ENCODE results near the gene SNX32. TPM values are rescaled to one million over a fixed set of nuclear protein-coding genes. Genes with fewer than 3 reads are reported as not detected.
A peak's percentile ranks its signal among the peaks of the same experiment; 100 is the strongest.
"Not testable (repeated sequence)": the region's sequence is repeated elsewhere in the genome, so short reads cannot be mapped to it uniquely, and the experiment has no call there.

The SNX32 gene
- total RNA-seq, 3 donors from 2014 or later = 0.15 to 2.3 (median 0.48) TPM

DNA sequence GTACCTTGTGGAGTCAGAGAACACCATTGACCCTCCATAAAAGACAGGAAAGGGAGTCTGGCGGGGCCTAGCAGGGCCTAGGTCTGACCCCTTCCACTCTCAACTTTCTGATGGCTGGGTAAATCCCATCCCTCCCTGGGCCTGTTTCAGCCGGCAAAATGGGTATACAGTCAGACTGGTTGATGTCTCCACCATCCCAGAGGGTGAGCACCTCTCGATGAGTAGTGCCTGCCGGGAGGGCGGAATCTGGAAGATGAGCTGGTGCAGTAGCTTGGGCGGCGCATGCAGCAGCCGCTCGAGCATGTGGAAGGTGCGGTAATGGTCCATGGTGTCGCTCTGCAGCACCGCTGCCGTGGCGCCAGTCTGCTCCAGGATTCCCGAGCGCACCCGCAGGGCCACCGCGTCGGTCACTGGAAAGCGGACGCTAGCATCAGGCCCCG lies 54.0 kb downstream of the SNX32 start:
- intact Hi-C loops (cut with DNase I; ENCODE audit: low total_unique reads) = loop anchor here (10.0 kb wide), 1 partner anchor 77 kb away; the partner anchor contains the start of gene SART1
- Histone ChIP-seq H3K4me3 (peak overlapping the region; percentile 66 to 92 (median 81)), H3K27ac (peak overlapping the region; percentile 94 to 99), H3K9me3 (no peaks in the 10 kb centered on the region), H3K4me1 (peaks cover 16 to 23% of the 10 kb centered on the region in 2 donors), H3K36me3 (no peaks in the 10 kb centered on the region), H3K27me3 (no peaks in the 10 kb centered on the region)
- no peak for TF ChIP-seq POLR2A (IDR thresholded peaks at IDR 0.05)
- no peak for TF ChIP-seq POLR2AphosphoS5 (IDR thresholded peaks at IDR 0.05)
- no peak for DNase-seq (ENCODE audit: low spot score in 2 of 2)

DNA sequence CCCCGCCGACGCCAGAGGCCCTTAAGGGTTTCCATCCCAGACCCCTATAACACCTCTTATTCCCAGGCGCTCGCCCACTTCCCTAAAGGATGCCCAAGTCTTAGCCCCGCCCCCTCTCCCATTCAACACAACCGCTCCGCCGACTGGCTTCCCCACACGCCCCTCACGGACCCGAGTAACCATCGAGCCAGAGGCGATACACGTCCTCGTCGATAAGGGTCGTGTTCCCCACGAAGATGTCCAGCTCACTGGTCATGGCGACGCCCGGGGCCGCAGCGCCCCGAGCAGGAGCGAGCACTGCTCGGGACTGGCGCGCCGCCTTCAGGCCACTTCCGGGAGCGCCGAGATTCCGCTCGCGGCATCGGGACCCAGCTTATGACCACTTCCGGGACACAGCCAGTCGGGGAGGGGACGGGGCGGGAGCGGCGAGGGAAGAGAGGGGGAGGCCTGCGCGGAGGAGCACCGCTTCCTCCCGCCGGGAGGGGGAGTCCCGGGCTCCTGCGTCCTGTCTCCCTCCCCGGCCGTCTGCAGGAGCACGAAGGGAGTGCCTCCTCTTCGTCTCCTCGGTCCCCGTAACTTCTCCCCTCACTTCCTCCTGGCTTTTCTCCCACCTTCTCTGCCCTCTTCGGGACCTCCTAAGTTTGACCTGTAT lies 54.5 kb downstream of the SNX32 start, which contains the start of gene FIBP:
Gene FIBP, minus strand, starts transcription at position 309 of the 652 bp plus-strand sequence. Its CDS starts 53 bp downstream, at position 256.
- H3K36me3 ChIP-seq = no peaks in the 10 kb centered on the region
- peak; percentile 97 to 99 for DNase-seq (ENCODE audit: low spot score in 2 of 2)
- intact Hi-C loops (cut with DNase I; ENCODE audit: low total_unique reads) = loop anchor here (10.0 kb wide), 1 partner anchor 77 kb away; the partner anchor contains the start of gene SART1
- TF ChIP-seq POLR2AphosphoS5 (IDR thresholded peaks at IDR 0.05) (peak; percentile 84 to 92 (median 92)), POLR2A (IDR thresholded peaks at IDR 0.05) (peak; percentile 53)
- TF ChIP-seq, protein P1, sequence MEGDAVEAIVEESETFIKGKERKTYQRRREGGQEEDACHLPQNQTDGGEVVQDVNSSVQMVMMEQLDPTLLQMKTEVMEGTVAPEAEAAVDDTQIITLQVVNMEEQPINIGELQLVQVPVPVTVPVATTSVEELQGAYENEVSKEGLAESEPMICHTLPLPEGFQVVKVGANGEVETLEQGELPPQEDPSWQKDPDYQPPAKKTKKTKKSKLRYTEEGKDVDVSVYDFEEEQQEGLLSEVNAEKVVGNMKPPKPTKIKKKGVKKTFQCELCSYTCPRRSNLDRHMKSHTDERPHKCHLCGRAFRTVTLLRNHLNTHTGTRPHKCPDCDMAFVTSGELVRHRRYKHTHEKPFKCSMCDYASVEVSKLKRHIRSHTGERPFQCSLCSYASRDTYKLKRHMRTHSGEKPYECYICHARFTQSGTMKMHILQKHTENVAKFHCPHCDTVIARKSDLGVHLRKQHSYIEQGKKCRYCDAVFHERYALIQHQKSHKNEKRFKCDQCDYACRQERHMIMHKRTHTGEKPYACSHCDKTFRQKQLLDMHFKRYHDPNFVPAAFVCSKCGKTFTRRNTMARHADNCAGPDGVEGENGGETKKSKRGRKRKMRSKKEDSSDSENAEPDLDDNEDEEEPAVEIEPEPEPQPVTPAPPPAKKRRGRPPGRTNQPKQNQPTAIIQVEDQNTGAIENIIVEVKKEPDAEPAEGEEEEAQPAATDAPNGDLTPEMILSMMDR (IDR thresholded peaks at IDR 0.05) = peak; percentile 93 to 98 (median 95)
- no peaks in the 10 kb centered on the region for H3K9me3 ChIP-seq
- H3K27me3 ChIP-seq = no peaks in the 10 kb centered on the region
- peaks cover 21 to 23% of the 10 kb centered on the region in 2 donors for H3K4me1 ChIP-seq
- H3K4me3 ChIP-seq = peak within 1 kb of the TSS; percentile 66 to 92 (median 81)
- H3K27ac ChIP-seq = peak within 1 kb of the TSS; percentile 94 to 99

DNA sequence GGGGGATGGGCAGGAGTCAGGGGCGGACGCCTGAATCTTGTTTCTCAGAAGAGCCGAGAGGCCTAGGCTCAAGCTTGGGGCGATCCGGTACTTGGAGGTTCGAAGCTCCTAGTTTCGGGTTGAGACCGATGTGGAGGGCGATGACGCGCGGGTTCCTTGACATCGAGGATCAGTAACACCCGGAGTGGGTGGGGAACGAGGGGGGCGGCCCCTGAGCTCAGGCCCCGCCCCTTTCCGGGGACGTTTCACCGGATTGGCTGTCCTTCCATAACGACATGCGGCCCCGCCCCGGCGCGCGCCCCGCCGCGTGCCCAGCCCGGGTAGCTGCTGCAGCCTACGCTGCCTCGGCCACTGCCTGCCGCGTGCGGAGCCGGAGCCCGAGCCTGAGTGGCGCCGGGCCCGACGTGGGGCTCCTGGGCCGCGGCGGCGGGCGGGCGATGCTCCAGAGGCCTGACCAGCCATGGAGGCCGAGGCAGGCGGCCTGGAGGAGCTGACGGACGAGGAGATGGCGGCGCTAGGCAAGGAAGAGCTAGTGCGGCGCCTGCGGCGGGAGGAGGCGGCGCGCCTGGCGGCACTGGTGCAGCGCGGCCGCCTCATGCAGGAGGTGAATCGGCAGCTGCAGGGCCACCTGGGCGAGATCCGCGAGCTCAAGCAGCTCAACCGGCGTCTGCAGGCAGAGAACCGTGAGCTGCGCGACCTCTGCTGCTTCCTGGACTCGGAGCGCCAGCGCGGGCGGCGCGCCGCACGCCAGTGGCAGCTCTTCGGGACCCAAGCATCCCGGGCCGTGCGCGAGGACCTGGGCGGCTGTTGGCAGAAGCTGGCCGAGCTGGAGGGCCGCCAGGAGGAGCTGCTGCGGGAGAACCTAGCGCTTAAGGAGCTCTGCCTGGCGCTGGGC lies 56.8 kb downstream of the SNX32 start, which contains the start of gene CCDC85B:
Gene CCDC85B, plus strand, starts transcription at position 350 of the 895 bp plus-strand sequence. Its CDS starts 111 bp downstream, at position 461.
- no peaks in the 10 kb centered on the region for H3K36me3 ChIP-seq
- TF ChIP-seq, protein P1 (IDR thresholded peaks at IDR 0.05) = peak in 1 of 3 donors; percentile 32
- TF ChIP-seq POLR2AphosphoS5 (IDR thresholded peaks at IDR 0.05) (peak; percentile 45 to 91 (median 71)), POLR2A (IDR thresholded peaks at IDR 0.05) (peak; percentile 52)
- intact Hi-C loops (cut with DNase I; ENCODE audit: low total_unique reads) = loop anchor here (1.0 kb wide), 1 partner anchor 30 kb away; no protein-coding TSS in a partner anchor
- peak within 1 kb of the TSS; percentile 94 to 99 for H3K27ac ChIP-seq
- DNase-seq (ENCODE audit: low spot score in 2 of 2) = peak; percentile 98 to 99
- H3K9me3 ChIP-seq = no peaks in the 10 kb centered on the region
- H3K27me3 ChIP-seq = no peaks in the 10 kb centered on the region
- H3K4me3 ChIP-seq = peak within 1 kb of the TSS; percentile 67 to 92 (median 81)
- H3K4me1 ChIP-seq = peaks cover 23 to 25% of the 10 kb centered on the region in 2 donors

DNA sequence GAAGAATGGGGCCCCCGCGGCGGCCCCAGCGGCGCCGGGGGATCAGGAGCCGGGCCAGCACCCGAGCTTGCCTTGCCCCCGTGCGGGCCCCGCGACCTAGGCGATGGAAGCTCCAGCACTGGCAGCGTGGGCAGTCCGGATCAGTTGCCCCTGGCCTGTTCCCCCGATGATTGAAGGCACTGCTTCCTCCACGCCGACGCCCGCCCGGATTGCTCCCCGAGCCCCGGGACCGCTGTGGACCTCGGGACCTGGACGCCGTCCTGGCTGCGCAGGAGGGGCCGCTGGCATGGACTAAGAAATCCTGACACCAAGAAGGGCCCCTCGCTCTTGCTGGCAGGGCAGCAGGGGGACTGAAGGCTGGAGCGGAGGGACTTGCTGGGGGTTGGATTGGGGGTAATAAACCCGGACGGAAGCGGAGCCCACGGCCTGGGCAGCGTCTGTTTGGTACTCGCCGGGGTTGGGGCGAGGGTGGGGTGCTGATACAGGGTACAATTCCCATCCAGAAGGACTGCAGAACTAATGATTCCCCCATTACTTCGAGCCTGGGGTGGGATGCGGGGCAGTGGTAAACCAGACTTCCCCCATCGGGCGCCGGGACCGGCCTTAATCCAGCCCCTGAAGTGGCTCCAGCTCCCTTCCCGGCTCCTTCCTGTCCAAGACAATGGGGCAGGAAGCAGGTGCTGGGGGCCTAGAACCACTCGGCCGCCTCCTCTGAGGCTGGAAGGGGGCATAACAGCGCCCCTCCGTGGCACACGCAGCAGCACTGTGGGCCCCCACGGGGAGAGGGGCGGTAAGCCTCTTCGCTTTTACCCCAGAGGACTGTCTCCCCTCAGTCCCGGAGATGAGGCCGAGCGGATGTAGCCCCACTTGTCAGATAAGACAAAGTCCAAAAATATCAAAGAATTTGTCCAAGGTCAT lies 57.7 kb downstream of the SNX32 start:
- DNase-seq (ENCODE audit: low spot score in 2 of 2) = no peak
- intact Hi-C loops (cut with DNase I; ENCODE audit: low total_unique reads) = no loop called here
- Histone ChIP-seq H3K27ac (peak overlapping the region; percentile 94 to 99), H3K4me3 (peak overlapping the region; percentile 67 to 92 (median 81)), H3K27me3 (no peaks in the 10 kb centered on the region), H3K4me1 (peaks cover 23 to 25% of the 10 kb centered on the region in 2 donors), H3K9me3 (no peaks in the 10 kb centered on the region), H3K36me3 (no peaks in the 10 kb centered on the region)
- no peak for TF ChIP-seq POLR2AphosphoS5 (IDR thresholded peaks at IDR 0.05)
- no peak for TF ChIP-seq POLR2A (IDR thresholded peaks at IDR 0.05)
- TF ChIP-seq, protein P1 (IDR thresholded peaks at IDR 0.05) = no peak

DNA sequence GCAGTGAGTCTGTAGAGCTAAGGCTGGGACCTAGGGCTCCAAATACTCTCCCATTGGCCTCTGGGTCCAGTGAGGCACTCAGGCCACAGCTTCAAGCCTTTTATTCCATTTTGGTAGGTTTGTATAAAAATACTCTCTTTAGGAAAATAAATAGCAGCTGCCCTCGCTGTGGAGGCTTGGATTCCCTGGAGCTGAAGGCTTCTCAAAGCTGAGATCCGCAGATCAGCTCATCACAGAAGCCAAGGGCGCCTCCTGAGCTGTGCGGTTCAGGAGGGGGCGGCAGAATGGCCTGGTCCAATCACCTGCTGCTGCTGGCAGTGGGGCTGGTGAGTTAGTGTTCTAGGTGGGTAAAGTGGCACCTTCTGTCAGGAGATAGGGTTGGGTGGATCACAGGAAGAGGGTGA lies 58.4 kb downstream of the SNX32 start:
- Histone ChIP-seq H3K4me1 (peaks cover 21 to 25% of the 10 kb centered on the region in 2 donors), H3K27ac (peak overlapping the region; percentile 94 to 99), H3K4me3 (peak overlapping the region; percentile 67 to 92 (median 81))
- intact Hi-C loops (cut with DNase I; ENCODE audit: low total_unique reads); H3K9me3 ChIP-seq; DNase-seq (ENCODE audit: low spot score in 2 of 2); H3K27me3 ChIP-seq; H3K36me3 ChIP-seq: not testable (repeated sequence)
